ENCODE measurements around the gene SCIN. TPM values are rescaled to one million over a fixed set of nuclear protein-coding genes. Genes with fewer than 3 reads are reported as not detected.

The SCIN gene
- total and polyA plus RNA-seq, 2 donors (not counting 1 experiment from before 2014, with no cell fraction given): 0.49 to 0.97 TPM

GRCh38 chr7:12578930-12579640 lies 8.6 kb downstream of the SCIN start:
- Mint-ChIP-seq H3K4me1 (no peaks in the 10 kb centered on the region), H3K4me3 (no peak overlapping the region), H3K27me3 (peaks cover 7% of the 10 kb centered on the region), H3K9me3 (ENCODE audit: insufficient read depth) (no peaks in the 10 kb centered on the region), H3K27ac (no peak overlapping the region)
- H2AFZ ChIP-seq (ENCODE audit: insufficient read depth, low read depth, low read length, poor library complexity, severe bottlenecking): no peak overlapping the region
- H3K36me3 ChIP-seq (replicated peaks in 1 of 2; ENCODE audit: control extremely low read depth in 1 of 2, control insufficient read depth in 1 of 2, extremely low read depth in 1 of 2, insufficient read depth in 2 of 2, low read length in 1 of 2): no peaks in the 10 kb centered on the region
- POLR2A ChIA-PET: no interaction called here
- H3K79me2 ChIP-seq (ENCODE audit: control insufficient read depth, insufficient read depth, low read length): no peaks in the 10 kb centered on the region
- no peaks in the 10 kb centered on the region for H4K20me1 ChIP-seq (ENCODE audit: control insufficient read depth, insufficient read depth, low read length, poor library complexity, severe bottlenecking)
- H3K27ac ChIP-seq (ENCODE audit: low read length in 2 of 2): no peak overlapping the region
- intact Hi-C loops (cut with micrococcal nuclease): no loop called here
- no peak overlapping the region for H3K4me2 ChIP-seq (replicated peaks; ENCODE audit: low read depth, low read length, poor library complexity, severe bottlenecking)
- H3K27me3 ChIP-seq (replicated peaks in 1 of 4; ENCODE audit: control extremely low read depth in 1 of 4, control insufficient read depth in 3 of 4, insufficient read depth in 4 of 4, low read length in 3 of 4): no peaks in the 10 kb centered on the region
- ATAC-seq (ENCODE audit: low read depth) (no peak), DNase-seq (no peak)
- H3K9me3 ChIP-seq (ENCODE audit: control extremely low read depth in 1 of 3, control insufficient read depth in 2 of 3, insufficient read depth in 1 of 3, low read length in 2 of 3): no peaks in the 10 kb centered on the region
- 89% methylated on average over 3 of the region's 8 CpGs for WGBS (ENCODE audit: insufficient coverage)
- CTCF ChIA-PET: no interaction called here
- H3K4me3 ChIP-seq (ENCODE audit: control extremely low read depth in 1 of 5, extremely low read depth in 1 of 5, insufficient read depth in 1 of 5, low read depth in 2 of 5, low read length in 4 of 5): no peak overlapping the region
- TF ChIP-seq, protein P1, sequence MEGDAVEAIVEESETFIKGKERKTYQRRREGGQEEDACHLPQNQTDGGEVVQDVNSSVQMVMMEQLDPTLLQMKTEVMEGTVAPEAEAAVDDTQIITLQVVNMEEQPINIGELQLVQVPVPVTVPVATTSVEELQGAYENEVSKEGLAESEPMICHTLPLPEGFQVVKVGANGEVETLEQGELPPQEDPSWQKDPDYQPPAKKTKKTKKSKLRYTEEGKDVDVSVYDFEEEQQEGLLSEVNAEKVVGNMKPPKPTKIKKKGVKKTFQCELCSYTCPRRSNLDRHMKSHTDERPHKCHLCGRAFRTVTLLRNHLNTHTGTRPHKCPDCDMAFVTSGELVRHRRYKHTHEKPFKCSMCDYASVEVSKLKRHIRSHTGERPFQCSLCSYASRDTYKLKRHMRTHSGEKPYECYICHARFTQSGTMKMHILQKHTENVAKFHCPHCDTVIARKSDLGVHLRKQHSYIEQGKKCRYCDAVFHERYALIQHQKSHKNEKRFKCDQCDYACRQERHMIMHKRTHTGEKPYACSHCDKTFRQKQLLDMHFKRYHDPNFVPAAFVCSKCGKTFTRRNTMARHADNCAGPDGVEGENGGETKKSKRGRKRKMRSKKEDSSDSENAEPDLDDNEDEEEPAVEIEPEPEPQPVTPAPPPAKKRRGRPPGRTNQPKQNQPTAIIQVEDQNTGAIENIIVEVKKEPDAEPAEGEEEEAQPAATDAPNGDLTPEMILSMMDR (IDR thresholded peaks at IDR 0.05): no peak
- no peak for TF ChIP-seq EZH2 (IDR thresholded peaks at IDR 0.05; ENCODE audit: borderline replicate concordance, insufficient read depth, low read depth, low read length, poor library complexity, severe bottlenecking)
- no peak overlapping the region for H3K9ac ChIP-seq (ENCODE audit: low read length)
- H3K4me1 ChIP-seq (ENCODE audit: control insufficient read depth in 2 of 2, insufficient read depth in 2 of 2, low read length in 2 of 2): no peaks in the 10 kb centered on the region

DNA sequence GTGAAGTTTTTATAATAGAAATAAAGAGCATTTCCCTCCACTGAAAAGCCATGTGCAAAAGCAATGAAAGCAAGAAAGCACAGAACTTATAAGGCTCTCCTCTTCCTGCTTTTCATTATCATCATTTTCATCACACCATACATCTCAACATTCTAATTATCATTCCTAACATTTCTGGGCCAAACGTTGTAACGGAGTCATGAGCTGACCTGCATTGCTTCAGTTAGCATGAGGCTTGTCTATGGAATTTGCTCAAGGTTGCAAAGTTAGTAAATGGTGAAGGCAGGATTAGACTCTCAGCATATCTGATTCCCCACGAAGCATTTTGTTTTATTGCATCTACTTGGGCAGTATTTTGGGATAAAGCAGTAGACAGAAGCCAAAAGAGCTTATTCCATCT lies 11.4 kb downstream of the SCIN start:
- 100% methylated on average over 2 of the region's 3 CpGs for WGBS (ENCODE audit: insufficient coverage)
- intact Hi-C loops (cut with micrococcal nuclease): no loop called here
- Histone ChIP-seq H2AFZ (ENCODE audit: insufficient read depth, low read depth, low read length, poor library complexity, severe bottlenecking) (no peak overlapping the region), H3K4me3 (ENCODE audit: control extremely low read depth in 1 of 5, extremely low read depth in 1 of 5, insufficient read depth in 1 of 5, low read depth in 2 of 5, low read length in 4 of 5) (no peak overlapping the region), H4K20me1 (ENCODE audit: control insufficient read depth, insufficient read depth, low read length, poor library complexity, severe bottlenecking) (no peaks in the 10 kb centered on the region), H3K4me2 (replicated peaks; ENCODE audit: low read depth, low read length, poor library complexity, severe bottlenecking) (no peak overlapping the region), H3K27ac (ENCODE audit: low read length in 2 of 2) (no peak overlapping the region), H3K36me3 (replicated peaks in 1 of 2; ENCODE audit: control extremely low read depth in 1 of 2, control insufficient read depth in 1 of 2, extremely low read depth in 1 of 2, insufficient read depth in 2 of 2, low read length in 1 of 2) (no peaks in the 10 kb centered on the region), H3K4me1 (ENCODE audit: control insufficient read depth in 2 of 2, insufficient read depth in 2 of 2, low read length in 2 of 2) (peaks cover 5 to 6% of the 10 kb centered on the region in 2 donors), H3K9me3 (ENCODE audit: control extremely low read depth in 1 of 3, control insufficient read depth in 2 of 3, insufficient read depth in 1 of 3, low read length in 2 of 3) (no peaks in the 10 kb centered on the region), H3K27me3 (replicated peaks in 1 of 4; ENCODE audit: control extremely low read depth in 1 of 4, control insufficient read depth in 3 of 4, insufficient read depth in 4 of 4, low read length in 3 of 4) (no peaks in the 10 kb centered on the region), H3K79me2 (ENCODE audit: control insufficient read depth, insufficient read depth, low read length) (no peaks in the 10 kb centered on the region), H3K9ac (ENCODE audit: low read length) (no peak overlapping the region)
- DNase-seq (no peak), ATAC-seq (ENCODE audit: low read depth) (no peak)
- H3K27ac Mint-ChIP-seq: no peak overlapping the region
- H3K27me3 Mint-ChIP-seq: peaks cover 6% of the 10 kb centered on the region
- no peaks in the 10 kb centered on the region for H3K9me3 Mint-ChIP-seq (ENCODE audit: insufficient read depth)
- H3K4me1 Mint-ChIP-seq: peaks cover 11% of the 10 kb centered on the region
- ChIA-PET CTCF (no interaction called here), POLR2A (no interaction called here)
- no peak overlapping the region for H3K4me3 Mint-ChIP-seq
- TF ChIP-seq, protein P1 (IDR thresholded peaks at IDR 0.05): no peak
- TF ChIP-seq EZH2 (IDR thresholded peaks at IDR 0.05; ENCODE audit: borderline replicate concordance, insufficient read depth, low read depth, low read length, poor library complexity, severe bottlenecking): no peak
